Parathyroid adenoma (tissue), 2 donors: ENCODE measurements around the gene DCLK2.

ENCODE experiments used
- H2AFZ ChIP-seq: fragments of 300-600 bp; sonication (generic); one replicate; pipeline ENCODE4 v1.7.0; 2017; ENCODE audit warnings: antibody characterized with exemption, mild to moderate bottlenecking
- H3K27ac ChIP-seq: fragments of 300-600 bp; sonication (generic); one replicate; pipeline ENCODE4 v1.7.0; 2017
- H3K27me3 ChIP-seq: fragments of 300-600 bp; sonication (generic); one replicate; pipeline ENCODE4 v1.7.0; 2017; ENCODE audit warnings: low read length; ENCODE audit not compliant: control insufficient read depth, insufficient read depth
- H3K36me3 ChIP-seq: fragments of 300-600 bp; sonication (generic); one replicate; pipeline ENCODE4 v1.7.0; 2017; ENCODE audit warnings: low read length; ENCODE audit not compliant: control insufficient read depth, insufficient read depth
- H3K4me1 ChIP-seq: fragments of 300-600 bp; sonication (generic); one replicate; pipeline ENCODE4 v1.7.0; 2017; ENCODE audit warnings: control low read depth
- H3K4me2 ChIP-seq: fragments of 300-600 bp; sonication (generic); one replicate; pipeline ENCODE4 v1.7.0; 2017; ENCODE audit warnings: low read length
- H3K4me3 ChIP-seq: fragments of 300-600 bp; sonication (generic); one replicate; pipeline ENCODE4 v1.7.0; 2017; ENCODE audit warnings: low read depth, low read length
- H3K79me2 ChIP-seq: fragments of 300-600 bp; sonication (generic); one replicate; pipeline ENCODE4 v1.7.0; 2017; ENCODE audit warnings: control low read depth
- H3K9ac ChIP-seq: fragments of 300-600 bp; sonication (generic); one replicate; pipeline ENCODE4 v1.7.0; 2017; ENCODE audit warnings: mild to moderate bottlenecking
- H3K9me3 ChIP-seq: fragments of 300-600 bp; sonication (generic); one replicate; pipeline ENCODE4 v1.7.0; 2017; ENCODE audit warnings: low read length; ENCODE audit not compliant: control insufficient read depth
- TF ChIP-seq, protein P1 (sequence below): fragments of 300-600 bp; sonication (generic); IDR thresholded peaks from one replicate; pipeline ENCODE4 v1.7.0; 2017; ENCODE audit warnings: antibody characterized with exemption, mild to moderate bottlenecking
- donor health status: primary hyperparathyroidism.

The DCLK2 gene

DNA sequence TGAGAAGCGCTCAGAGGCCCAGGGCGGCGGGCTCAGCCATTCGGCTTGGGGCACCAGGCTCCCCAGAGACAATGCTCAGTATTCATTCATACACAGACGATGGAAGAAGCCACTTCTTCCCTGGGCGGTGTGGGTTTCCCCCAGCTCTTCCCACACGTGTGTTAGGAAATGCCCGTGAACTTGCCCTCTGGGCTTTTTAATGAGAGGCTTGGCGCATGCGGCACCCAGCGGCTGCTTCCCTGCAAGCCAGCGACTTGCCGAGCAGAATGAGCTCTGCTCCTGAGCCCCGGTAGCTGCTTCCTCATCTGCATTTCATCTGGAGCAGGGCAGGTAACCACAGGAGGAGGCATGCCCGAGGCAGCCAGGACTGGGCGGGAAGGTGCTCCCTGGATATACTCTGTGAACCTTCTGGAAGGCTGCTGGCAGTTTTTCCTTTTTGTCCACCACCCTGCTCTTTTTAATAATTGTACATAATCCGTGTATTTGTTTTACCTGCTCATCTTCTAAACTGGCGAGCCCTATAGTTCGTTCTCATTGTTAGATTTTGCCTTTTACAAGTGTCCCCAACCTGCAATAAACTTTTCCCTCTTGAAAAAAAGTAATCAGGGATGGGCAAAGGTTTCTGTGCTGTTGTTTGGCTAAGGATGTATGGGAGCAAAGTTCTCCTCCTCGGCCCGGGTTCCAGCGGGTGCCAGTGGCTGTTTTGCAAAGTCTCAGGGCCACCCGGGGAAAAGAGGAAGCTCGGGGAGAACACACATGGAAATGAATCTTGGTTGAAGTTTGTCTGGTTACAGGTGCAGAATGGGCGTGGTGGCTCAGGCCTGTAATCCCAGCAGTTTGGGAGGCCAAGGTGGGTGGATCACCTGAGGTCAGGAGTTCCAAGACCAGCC lies 178.8 kb downstream of the DCLK2 start:
- Histone ChIP-seq H3K36me3 (no peaks in the 10 kb centered on the region), H3K79me2 (no peaks in the 10 kb centered on the region), H3K4me2 (no peak overlapping the region), H3K9ac (no peak overlapping the region), H2AFZ (no peak overlapping the region), H3K4me1 (no peaks in the 10 kb centered on the region), H3K9me3 (no peaks in the 10 kb centered on the region), H3K27ac (no peak overlapping the region), H3K4me3 (no peak overlapping the region), H3K27me3 (no peaks in the 10 kb centered on the region)
- TF ChIP-seq, protein P1, sequence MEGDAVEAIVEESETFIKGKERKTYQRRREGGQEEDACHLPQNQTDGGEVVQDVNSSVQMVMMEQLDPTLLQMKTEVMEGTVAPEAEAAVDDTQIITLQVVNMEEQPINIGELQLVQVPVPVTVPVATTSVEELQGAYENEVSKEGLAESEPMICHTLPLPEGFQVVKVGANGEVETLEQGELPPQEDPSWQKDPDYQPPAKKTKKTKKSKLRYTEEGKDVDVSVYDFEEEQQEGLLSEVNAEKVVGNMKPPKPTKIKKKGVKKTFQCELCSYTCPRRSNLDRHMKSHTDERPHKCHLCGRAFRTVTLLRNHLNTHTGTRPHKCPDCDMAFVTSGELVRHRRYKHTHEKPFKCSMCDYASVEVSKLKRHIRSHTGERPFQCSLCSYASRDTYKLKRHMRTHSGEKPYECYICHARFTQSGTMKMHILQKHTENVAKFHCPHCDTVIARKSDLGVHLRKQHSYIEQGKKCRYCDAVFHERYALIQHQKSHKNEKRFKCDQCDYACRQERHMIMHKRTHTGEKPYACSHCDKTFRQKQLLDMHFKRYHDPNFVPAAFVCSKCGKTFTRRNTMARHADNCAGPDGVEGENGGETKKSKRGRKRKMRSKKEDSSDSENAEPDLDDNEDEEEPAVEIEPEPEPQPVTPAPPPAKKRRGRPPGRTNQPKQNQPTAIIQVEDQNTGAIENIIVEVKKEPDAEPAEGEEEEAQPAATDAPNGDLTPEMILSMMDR = no peak

DNA sequence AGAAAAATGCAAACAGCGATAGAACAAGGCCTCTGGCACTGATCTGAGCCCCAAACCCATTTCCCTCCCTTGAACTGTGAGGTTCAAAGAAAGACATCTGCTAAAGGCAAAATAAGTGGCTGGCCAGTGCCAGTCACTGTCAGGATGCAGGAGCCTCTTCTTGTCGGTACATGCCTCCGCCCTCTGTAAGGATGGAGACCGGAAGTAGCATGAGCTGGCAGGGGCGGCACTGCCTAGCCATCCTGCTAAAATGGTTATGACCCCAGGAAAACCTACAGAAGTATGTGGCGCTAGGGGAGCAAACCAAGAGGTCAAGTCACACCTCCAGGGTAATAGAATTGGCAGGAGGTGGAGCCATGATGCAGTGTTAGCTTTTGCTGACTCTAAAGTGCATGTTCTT lies 180.3 kb downstream of the DCLK2 start:
- H3K9ac ChIP-seq = no peak overlapping the region
- H3K36me3 ChIP-seq = no peaks in the 10 kb centered on the region
- TF ChIP-seq, protein P1 = no peak
- H3K4me2 ChIP-seq = no peak overlapping the region
- H3K9me3 ChIP-seq = no peaks in the 10 kb centered on the region
- no peak overlapping the region for H2AFZ ChIP-seq
- no peaks in the 10 kb centered on the region for H3K27me3 ChIP-seq
- H3K4me3 ChIP-seq = no peak overlapping the region
- no peaks in the 10 kb centered on the region for H3K4me1 ChIP-seq
- H3K27ac ChIP-seq = no peak overlapping the region
- H3K79me2 ChIP-seq = no peaks in the 10 kb centered on the region

DNA sequence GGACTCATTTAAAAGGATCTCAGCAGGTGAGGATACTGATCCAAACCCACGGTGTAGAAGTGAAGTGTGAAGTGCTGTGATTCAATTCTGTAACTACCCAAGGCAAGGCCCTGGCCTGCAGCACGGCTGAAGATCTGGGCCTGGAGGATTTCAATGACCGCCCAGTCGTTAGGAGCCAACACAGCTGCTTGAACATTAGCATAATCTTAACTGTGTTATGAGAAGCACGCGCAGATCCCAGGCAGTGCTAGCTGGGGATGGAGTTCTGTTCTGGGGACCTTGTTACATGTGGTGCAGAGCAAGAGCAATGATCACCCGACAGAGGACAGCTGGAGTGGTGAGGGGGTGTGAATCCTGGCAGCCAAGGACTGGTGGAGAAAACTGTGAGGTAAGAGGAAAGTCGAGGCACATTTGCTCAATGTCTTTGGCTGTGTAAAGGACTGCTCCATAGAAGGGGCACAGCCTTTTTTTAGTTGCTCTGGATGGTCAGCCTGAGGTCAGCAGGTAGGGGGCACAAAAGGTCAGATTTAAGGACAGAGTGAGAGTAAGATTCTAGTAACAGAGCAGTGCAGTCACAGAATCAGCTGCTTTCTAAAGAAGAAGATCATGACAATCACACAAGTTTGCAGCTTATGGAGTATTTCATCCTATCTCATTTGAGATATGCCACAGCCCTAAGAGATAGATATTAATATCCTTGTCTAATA lies 181.8 kb downstream of the DCLK2 start:
- no peak overlapping the region for H3K4me2 ChIP-seq
- H3K4me3 ChIP-seq = no peak overlapping the region
- no peak overlapping the region for H3K27ac ChIP-seq
- no peak overlapping the region for H3K9ac ChIP-seq
- no peaks in the 10 kb centered on the region for H3K4me1 ChIP-seq
- TF ChIP-seq, protein P1 = no peak
- H3K36me3 ChIP-seq = no peaks in the 10 kb centered on the region
- H3K79me2 ChIP-seq = no peaks in the 10 kb centered on the region
- no peaks in the 10 kb centered on the region for H3K9me3 ChIP-seq
- no peak overlapping the region for H2AFZ ChIP-seq
- H3K27me3 ChIP-seq = no peaks in the 10 kb centered on the region

DNA sequence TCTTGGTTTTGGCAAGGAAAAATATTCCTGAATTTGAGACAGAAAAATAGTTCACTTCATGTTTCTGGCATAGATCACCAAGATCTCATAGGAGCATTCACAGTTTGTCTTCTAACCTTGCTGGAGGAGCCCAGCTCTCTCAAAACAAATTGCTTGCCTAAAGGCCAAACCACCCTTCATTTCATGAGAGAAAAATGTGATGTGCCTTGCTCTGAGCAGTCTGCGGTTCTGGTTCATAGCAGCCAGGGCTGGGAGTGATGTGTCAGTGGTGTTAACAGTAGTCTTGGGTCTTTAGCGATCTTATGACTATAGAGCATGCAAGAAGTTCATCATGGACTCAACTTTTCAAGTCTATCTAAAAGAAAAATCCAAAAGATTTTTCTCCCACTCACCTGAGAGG lies 183.3 kb downstream of the DCLK2 start:
- no peak overlapping the region for H3K9ac ChIP-seq
- H3K27me3 ChIP-seq = no peaks in the 10 kb centered on the region
- no peaks in the 10 kb centered on the region for H3K4me1 ChIP-seq
- no peak overlapping the region for H2AFZ ChIP-seq
- H3K36me3 ChIP-seq = no peaks in the 10 kb centered on the region
- no peak overlapping the region for H3K27ac ChIP-seq
- TF ChIP-seq, protein P1 = no peak
- H3K9me3 ChIP-seq = no peaks in the 10 kb centered on the region
- no peaks in the 10 kb centered on the region for H3K79me2 ChIP-seq
- no peak overlapping the region for H3K4me2 ChIP-seq
- no peak overlapping the region for H3K4me3 ChIP-seq
